Erythroblast (primary cell): ENCODE measurements around the gene MCRS1.

Source experiments
- GATA1 ChIP-seq: IDR thresholded peaks from 2 replicates; pipeline ENCODE4 v1.6.1; 2011; ENCODE audit warnings: low read depth, mild to moderate bottlenecking, control low read depth, low read length, moderate library complexity
- POLR2A ChIP-seq: IDR thresholded peaks from 2 replicates; pipeline ENCODE4 v1.6.1; 2011; ENCODE audit warnings: mild to moderate bottlenecking, low read length

DNA sequence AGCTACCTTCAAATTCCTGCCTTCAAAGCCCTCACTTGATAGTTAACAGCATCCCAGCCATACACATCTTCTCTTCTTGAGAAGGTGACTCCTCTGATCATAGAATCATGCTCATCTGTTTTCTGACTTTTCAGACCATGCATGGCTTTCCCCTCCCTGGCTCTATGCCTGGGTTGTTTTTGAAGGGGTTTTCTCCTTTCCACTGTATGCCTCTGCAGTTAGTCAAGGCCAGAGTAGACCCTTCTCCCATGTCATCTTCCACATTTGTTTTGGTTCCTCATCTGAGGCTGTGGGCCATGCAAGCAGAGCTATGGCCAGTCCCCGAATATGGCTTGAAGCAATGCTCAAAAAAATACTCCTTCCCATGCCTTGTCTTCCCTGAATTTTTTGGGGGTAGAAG is 14.3 kb upstream of the MCRS1 start:
- no peak for TF ChIP-seq POLR2A
- TF ChIP-seq GATA1 = no peak
